GM19025 (cell line): ENCODE data around the gene SERPINI2.
"Not testable (repeated sequence)": the region's sequence is repeated elsewhere in the genome, so short reads cannot be mapped to it uniquely, and the experiment has no call there.

Source experiments
- ATAC-seq: cut with Tn5 transposase; IDR thresholded peaks from one replicate; pipeline ENCODE4 v1.9.1; 2021; ENCODE audit warnings: mild to moderate bottlenecking, low read depth, moderate library complexity; ENCODE audit not compliant: unreplicated experiment

The SERPINI2 gene

GRCh38 chr3:167451282-167451681 is 22.6 kb downstream of the SERPINI2 start:
- ATAC-seq, result no peak

DNA sequence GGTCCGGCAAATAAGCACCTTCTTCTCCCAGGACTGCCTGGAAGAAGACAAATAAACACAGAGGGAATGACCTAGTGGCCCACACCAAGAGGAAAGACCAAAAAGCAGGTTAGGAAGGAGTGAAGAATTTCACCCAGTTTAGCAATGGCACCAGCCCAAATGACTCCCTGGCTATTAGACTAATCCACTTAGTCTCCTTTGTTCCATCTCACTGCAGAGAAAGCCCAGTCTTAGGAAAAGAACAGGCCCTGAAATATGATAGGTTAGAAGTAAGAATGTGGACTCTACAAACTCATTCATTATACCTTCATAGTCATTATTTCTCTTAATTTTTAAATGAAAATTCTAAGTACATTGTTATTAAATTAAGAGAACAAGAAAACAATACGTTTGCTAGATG is 23.2 kb downstream of the SERPINI2 start:
- ATAC-seq, result no peak

DNA sequence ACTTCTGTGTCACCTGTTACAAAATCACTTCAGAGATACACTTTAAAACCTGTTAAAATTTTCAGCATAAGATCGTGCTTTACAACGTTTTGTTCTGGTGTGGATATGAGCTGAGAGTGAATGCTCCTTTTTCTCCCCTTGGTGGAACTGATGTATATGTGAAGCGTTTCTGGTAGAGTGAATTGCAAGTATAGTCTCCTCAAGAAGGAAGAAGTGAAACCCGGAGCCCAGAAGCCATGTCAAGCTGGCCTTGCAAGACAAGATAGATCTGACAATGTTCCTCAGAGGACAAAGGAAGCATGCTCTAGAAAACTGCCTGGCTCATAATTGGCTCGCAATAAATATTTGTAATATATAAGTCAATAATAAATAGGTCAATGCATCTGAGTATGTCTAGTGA is 23.6 kb downstream of the SERPINI2 start:
- no peak for ATAC-seq

DNA sequence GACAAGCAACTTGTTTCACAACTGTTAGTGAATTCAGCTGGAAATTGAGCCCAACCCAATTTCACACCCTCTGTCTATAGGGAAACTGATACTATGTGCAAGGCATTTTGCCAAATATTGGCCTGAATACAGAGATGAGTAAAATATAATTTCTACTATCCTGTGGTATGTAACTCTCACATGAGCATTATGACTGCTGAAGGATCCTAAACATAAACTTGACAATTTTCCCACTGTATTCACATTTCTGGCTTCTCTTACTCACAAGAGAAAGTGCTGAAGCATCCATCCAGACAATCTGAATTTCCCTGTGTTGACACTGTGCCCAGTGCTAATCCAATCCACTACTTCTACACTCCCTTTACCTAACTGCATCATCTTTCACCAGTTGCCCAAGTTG is 28.4 kb downstream of the SERPINI2 start:
- no peak for ATAC-seq

- ATAC-seq, result no peak
Measured at GRCh38 chr3:167441256-167441655, 32.6 kb downstream of the SERPINI2 start.

DNA sequence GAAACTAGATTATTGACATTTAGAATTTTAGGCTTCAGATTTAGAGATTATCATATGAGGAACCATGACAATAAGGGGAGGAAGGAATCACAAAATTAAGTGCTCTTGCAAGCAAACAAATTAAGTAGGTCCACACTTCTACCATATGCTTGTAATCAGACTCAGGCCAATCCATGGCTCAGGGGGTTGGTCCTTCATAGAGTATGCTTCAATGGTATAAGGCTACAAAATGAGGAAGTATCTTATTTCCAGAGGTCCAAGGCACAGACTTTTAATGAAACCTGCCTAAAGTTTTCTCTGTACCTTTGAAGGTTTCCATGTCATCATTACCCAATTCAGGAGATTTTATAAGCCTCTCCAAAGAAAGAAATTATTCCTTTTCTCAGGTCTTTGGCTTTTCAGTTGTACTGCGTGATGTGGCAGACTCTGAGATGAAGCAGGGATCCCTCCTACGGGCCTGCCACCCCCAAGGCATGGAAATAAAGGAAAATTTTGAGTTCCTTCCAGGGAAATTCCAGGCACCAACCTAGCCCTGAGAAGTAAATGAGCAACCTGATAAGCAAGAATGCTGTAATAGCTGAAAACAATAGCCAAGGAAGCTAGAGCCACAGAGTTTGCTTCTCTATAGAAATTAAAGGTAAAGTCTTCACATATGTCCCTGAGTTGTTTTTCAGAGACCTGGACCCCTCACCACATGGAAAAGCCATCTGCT is 36.3 kb downstream of the SERPINI2 start:
- no peak for ATAC-seq

DNA sequence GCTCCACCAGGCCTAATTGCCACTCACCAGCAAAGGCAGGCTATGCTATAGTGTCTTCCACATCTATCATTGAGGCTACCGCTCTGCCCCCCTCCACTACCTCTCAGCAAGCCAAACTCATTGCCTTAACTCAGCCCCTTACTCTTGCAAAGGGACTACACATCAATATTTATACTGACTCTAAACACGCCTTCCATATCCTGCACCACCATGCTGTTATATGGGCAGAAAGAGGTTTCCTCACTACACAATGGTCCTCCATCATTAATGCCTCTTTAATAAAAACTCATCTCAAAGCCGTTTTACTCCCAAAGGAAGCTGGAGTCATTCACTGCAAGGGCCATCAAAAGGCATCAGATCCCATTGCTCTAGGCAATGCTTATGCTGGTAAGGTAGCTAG is 46.9 kb downstream of the SERPINI2 start:
- ATAC-seq, result not testable (repeated sequence)

DNA sequence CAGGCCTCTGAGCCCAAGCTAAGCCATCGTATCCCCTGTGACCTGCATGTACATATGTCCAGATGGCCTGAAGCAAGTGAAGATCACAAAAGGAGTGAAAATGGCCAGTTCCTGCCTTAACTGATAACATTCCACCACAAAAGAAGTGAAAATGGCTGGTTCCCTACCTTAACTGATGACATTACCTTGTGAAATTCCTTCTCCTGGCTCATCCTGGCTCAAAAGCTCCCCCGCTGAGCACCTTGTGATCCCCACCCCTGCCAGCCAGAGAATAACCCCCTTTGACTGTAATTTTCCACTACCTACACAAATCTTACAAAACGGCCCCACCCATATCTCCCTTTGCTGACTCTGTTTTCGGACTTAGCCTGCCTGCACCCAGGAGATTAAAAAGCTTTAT is 51.4 kb downstream of the SERPINI2 start:
- not testable (repeated sequence) for ATAC-seq

GRCh38 chr3:167409611-167410010 is 64.2 kb downstream of the SERPINI2 start:
- no peak for ATAC-seq

GRCh38 chr3:167406876-167407492 is 66.9 kb downstream of the SERPINI2 start:
- ATAC-seq, result no peak

GRCh38 chr3:167397826-167398225 is 76.0 kb downstream of the SERPINI2 start:
- ATAC-seq, result no peak

DNA sequence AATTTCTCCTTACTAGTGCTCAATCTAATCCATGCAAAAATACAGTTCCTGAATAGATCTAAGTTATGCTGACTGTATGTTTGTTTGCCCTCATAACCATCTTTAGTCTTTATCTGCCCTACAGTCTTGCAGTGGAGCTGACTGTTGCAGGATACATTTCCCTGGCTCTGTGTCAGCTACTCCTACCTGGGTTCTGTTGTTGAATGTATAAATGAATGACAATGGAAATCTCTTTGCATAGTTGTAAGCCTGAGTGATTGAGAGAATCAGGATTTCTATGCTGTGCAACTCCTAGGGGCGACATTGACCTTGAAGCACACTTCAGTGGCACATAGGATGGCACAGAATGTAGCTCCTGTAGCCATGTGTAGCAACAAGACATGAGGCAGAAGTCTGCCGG is 77.8 kb downstream of the SERPINI2 start:
- no peak for ATAC-seq

GRCh38 chr3:167394003-167394402 is 79.8 kb downstream of the SERPINI2 start:
- no peak for ATAC-seq
